HFF-Myc (cell line): ENCODE data around the gene COPZ2.
"Not testable (repeated sequence)": the region's sequence is repeated elsewhere in the genome, so short reads cannot be mapped to it uniquely, and the experiment has no call there.

Source experiments
- DNase-seq: peaks from one replicate; pipeline ENCODE4 v3.0.0-alpha.2; 2011; ENCODE audit warnings: low read depth; ENCODE audit errors: extremely low read depth
- H3K4me3 ChIP-seq: replicated peaks from 2 replicates; pipeline ENCODE4 v1.5.1; 2011; ENCODE audit warnings: low read depth, mild to moderate bottlenecking, control low read depth, low read length
- CTCF ChIP-seq: IDR thresholded peaks from 2 replicates; pipeline ENCODE4 v1.5.1; 2012; ENCODE audit warnings: mild to moderate bottlenecking, low read depth, low read length, control low read depth; ENCODE audit errors: missing control alignments

The COPZ2 gene

GRCh38 chr17:48037036-48037837, at the start of gene COPZ2:
Gene COPZ2, minus strand, starts transcription at chr17:48037797. Its CDS starts 20 bp downstream, at chr17:48037777.
- peak within 1 kb of the TSS; percentile 46 for H3K4me3 ChIP-seq
- peak; percentile 51 for TF ChIP-seq CTCF
- DNase-seq: no peak

GRCh38 chr17:48084932-48085331, 47.3 kb upstream of the COPZ2 start:
- H3K4me3 ChIP-seq: no peak overlapping the region
- TF ChIP-seq CTCF: no peak
- no peak for DNase-seq

GRCh38 chr17:48081858-48082257, 44.3 kb upstream of the COPZ2 start:
- no peak for DNase-seq
- H3K4me3 ChIP-seq: no peak overlapping the region
- TF ChIP-seq CTCF: no peak

GRCh38 chr17:48077152-48077551, 39.6 kb upstream of the COPZ2 start:
- H3K4me3 ChIP-seq, DNase-seq: not testable (repeated sequence)

GRCh38 chr17:48074322-48075081, 36.9 kb upstream of the COPZ2 start:
- TF ChIP-seq CTCF: peak; percentile 79
- DNase-seq: peak; percentile 63
- no peak overlapping the region for H3K4me3 ChIP-seq

- H3K4me3 ChIP-seq, DNase-seq: not testable (repeated sequence)
Observed at GRCh38 chr17:48073566-48074094, 36.0 kb upstream of the COPZ2 start.

GRCh38 chr17:48072811-48073210, 35.2 kb upstream of the COPZ2 start:
- not testable (repeated sequence) for DNase-seq

GRCh38 chr17:48071654-48072053, 34.1 kb upstream of the COPZ2 start:
- no peak overlapping the region for H3K4me3 ChIP-seq
- no peak for DNase-seq
- TF ChIP-seq CTCF: no peak

More at GRCh38 chr17:48072811-48073210, 35.2 kb upstream of the COPZ2 start:
- not testable (repeated sequence) for H3K4me3 ChIP-seq
